HepG2 (cell line): ENCODE measurements around the gene PTGIS. TPM values are rescaled to one million over a fixed set of nuclear protein-coding genes. Genes with fewer than 3 reads are reported as not detected.

Experiments
- FOXA3 ChIP-seq: IDR thresholded peaks from 2 replicates; pipeline ENCODE4 v1.6.1; 2016; ENCODE audit warnings: missing genetic modification reagents, missing compliant biosample characterization
- HNRNPLL ChIP-seq: fragments of 200-400 bp; formaldehyde crosslinking; IDR thresholded peaks from 2 replicates; pipeline ENCODE4 v1.6.1; 2017; ENCODE audit warnings: mild to moderate bottlenecking, low read depth, low read length; ENCODE audit not compliant: poor library complexity, severe bottlenecking
- MED1 ChIP-seq: sonication (generic); formaldehyde crosslinking; IDR thresholded peaks from 2 replicates; pipeline ENCODE4 v1.4.0; 2020; ENCODE audit warnings: missing genetic modification reagents
- MEIS1 ChIP-seq: sonication (generic); formaldehyde crosslinking; IDR thresholded peaks from 2 replicates; pipeline ENCODE4 v1.9.0; 2021; ENCODE audit warnings: mild to moderate bottlenecking, missing genetic modification reagents, moderate library complexity, borderline replicate concordance
- MEIS2 ChIP-seq: sonication (generic); formaldehyde crosslinking; IDR thresholded peaks from 2 replicates; pipeline ENCODE4 v1.9.0; 2021; ENCODE audit warnings: mild to moderate bottlenecking, missing genetic modification reagents
- REST ChIP-seq, 2 experiments: IDR thresholded peaks; 2 replicates each; pipeline ENCODE4 v1.6.1; 2011 to 2012; ENCODE audit warnings: low read length in 2 of 2, borderline replicate concordance in 1 of 2, low read depth in 1 of 2, mild to moderate bottlenecking in 1 of 2, moderate library complexity in 1 of 2
- SMAD9 ChIP-seq: sonication (generic); formaldehyde crosslinking; IDR thresholded peaks from 2 replicates; pipeline ENCODE4 v1.5.1; 2020; ENCODE audit warnings: mild to moderate bottlenecking, missing genetic modification reagents
- STAT5B ChIP-seq: sonication (generic); formaldehyde crosslinking; IDR thresholded peaks from 2 replicates; pipeline ENCODE4 v1.4.0; 2020; ENCODE audit warnings: missing genetic modification reagents
- ZBTB3 ChIP-seq: sonication (generic); formaldehyde crosslinking; IDR thresholded peaks from 2 replicates; pipeline ENCODE4 v1.4.0; 2020; ENCODE audit warnings: low read depth, mild to moderate bottlenecking, moderate library complexity, missing genetic modification reagents, borderline replicate concordance
- ZMAT3 ChIP-seq: sonication (generic); formaldehyde crosslinking; conservative IDR thresholded peaks from 2 replicates; pipeline ENCODE4 v1.7.0; 2021; ENCODE audit warnings: missing genetic modification reagents
- ZNF646 ChIP-seq: sonication (generic); formaldehyde crosslinking; IDR thresholded peaks from 2 replicates; pipeline ENCODE4 v1.9.0; 2021; ENCODE audit warnings: mild to moderate bottlenecking, missing genetic modification reagents
- ZNF816 ChIP-seq: sonication (generic); formaldehyde crosslinking; IDR thresholded peaks from 2 replicates; pipeline ENCODE4 v1.8.0; 2022; ENCODE audit warnings: missing genetic modification reagents, mild to moderate bottlenecking, borderline replicate concordance
- polyA plus RNA-seq, 8 experiments: library from polyadenylated mRNA; depleted of rRNA in 3 of 8; stranded (reverse) in 7 of 8; unstranded in 1 of 8; fragments of >200 nt; fragmentation: Illumina TruSeq in 4 of 8; extraction: Trizol in 4 of 8; gene quantifications; 2 replicates each; pipeline versions ENCODE4 v1.2.1 to v1.2.3, GENCODE V29; 2011 to 2016; ENCODE audit warnings: low read depth in 4 of 8, missing spikeins in 1 of 8, mixed read lengths in 1 of 8; ENCODE audit not compliant: insufficient read depth in 1 of 8
- total RNA-seq, 5 experiments: library from RNA; depleted of rRNA; stranded (reverse); fragments of >200 nt; fragmentation: Illumina TruSeq; extraction: Trizol; gene quantifications; 2 replicates each; pipeline ENCODE4 v1.2.3, GENCODE V29; 2016; ENCODE audit warnings: low read depth in 1 of 5
- TF ChIP-seq, protein P1 (sequence below): sonication (generic); formaldehyde crosslinking; IDR thresholded peaks from 2 replicates; pipeline ENCODE4 v1.4.0; 2020; ENCODE audit warnings: missing genetic modification reagents
- TF ChIP-seq, protein P2 (sequence below): sonication (generic); formaldehyde crosslinking; IDR thresholded peaks from 2 replicates; pipeline ENCODE4 v1.5.0; 2020; ENCODE audit warnings: missing genetic modification reagents

The PTGIS gene
- total and polyA plus RNA-seq, 2 of the 13 experiments (the other 11 are each of a cell fraction or from before 2014, with no cell fraction given) = not detected

- TF ChIP-seq REST (IDR thresholded peaks at IDR 0.05; ENCODE audit: borderline replicate concordance in 1 of 2, low read depth in 1 of 2, low read length in 2 of 2) (no peak), MEIS2 (peak; percentile 53; the same call in 1 of the 2 replicates), MED1 (CRISPR knock-in tag) (peak; percentile 35; the same call in 1 of the 2 replicates), MEIS1 (CRISPR knock-in tag) (peak; percentile 66; the same call in 1 of the 2 replicates), FOXA3 (CRISPR knock-in tag) (peak; percentile 42; the same call in 1 of the 2 replicates), STAT5B (no peak), ZBTB3 (no peak), ZNF816 (CRISPR knock-in tag) (0 out of 2 replicates have a peak, but pooled peaks have one; percentile 38), ZMAT3 (no peak), SMAD9 (no peak), HNRNPLL (no peak), ZNF646 (CRISPR knock-in tag) (no peak)
- TF ChIP-seq, protein P1, sequence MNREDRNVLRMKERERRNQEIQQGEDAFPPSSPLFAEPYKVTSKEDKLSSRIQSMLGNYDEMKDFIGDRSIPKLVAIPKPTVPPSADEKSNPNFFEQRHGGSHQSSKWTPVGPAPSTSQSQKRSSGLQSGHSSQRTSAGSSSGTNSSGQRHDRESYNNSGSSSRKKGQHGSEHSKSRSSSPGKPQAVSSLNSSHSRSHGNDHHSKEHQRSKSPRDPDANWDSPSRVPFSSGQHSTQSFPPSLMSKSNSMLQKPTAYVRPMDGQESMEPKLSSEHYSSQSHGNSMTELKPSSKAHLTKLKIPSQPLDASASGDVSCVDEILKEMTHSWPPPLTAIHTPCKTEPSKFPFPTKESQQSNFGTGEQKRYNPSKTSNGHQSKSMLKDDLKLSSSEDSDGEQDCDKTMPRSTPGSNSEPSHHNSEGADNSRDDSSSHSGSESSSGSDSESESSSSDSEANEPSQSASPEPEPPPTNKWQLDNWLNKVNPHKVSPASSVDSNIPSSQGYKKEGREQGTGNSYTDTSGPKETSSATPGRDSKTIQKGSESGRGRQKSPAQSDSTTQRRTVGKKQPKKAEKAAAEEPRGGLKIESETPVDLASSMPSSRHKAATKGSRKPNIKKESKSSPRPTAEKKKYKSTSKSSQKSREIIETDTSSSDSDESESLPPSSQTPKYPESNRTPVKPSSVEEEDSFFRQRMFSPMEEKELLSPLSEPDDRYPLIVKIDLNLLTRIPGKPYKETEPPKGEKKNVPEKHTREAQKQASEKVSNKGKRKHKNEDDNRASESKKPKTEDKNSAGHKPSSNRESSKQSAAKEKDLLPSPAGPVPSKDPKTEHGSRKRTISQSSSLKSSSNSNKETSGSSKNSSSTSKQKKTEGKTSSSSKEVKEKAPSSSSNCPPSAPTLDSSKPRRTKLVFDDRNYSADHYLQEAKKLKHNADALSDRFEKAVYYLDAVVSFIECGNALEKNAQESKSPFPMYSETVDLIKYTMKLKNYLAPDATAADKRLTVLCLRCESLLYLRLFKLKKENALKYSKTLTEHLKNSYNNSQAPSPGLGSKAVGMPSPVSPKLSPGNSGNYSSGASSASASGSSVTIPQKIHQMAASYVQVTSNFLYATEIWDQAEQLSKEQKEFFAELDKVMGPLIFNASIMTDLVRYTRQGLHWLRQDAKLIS (CRISPR knock-in tag) = no peak
- TF ChIP-seq, protein P2, sequence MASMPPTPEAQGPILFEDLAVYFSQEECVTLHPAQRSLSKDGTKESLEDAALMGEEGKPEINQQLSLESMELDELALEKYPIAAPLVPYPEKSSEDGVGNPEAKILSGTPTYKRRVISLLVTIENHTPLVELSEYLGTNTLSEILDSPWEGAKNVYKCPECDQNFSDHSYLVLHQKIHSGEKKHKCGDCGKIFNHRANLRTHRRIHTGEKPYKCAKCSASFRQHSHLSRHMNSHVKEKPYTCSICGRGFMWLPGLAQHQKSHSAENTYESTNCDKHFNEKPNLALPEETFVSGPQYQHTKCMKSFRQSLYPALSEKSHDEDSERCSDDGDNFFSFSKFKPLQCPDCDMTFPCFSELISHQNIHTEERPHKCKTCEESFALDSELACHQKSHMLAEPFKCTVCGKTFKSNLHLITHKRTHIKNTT (CRISPR knock-in tag) = no peak
These were observed 35.3 kb upstream of the PTGIS start (continued) for GRCh38 chr20:49603209-49603627.
